H1 (cell line): ENCODE data around the gene TRDN. TPM values are rescaled to one million over a fixed set of nuclear protein-coding genes. Genes with fewer than 3 reads are reported as not detected.

Source experiments
- CTCF ChIA-PET: fragments of 300-600 bp; sonication (Branson Sonifier 250); formaldehyde crosslinking; loops from one replicate; lab custom pipeline; 2021; ENCODE audit not compliant: partially characterized antibody; lab: Charles Lee
- POLR2A ChIA-PET: fragments of 300-600 bp; sonication (Branson Sonifier 250); formaldehyde crosslinking; loops from one replicate; lab custom pipeline; 2021; ENCODE audit warnings: inconsistent platforms; ENCODE audit not compliant: partially characterized antibody; lab: Charles Lee
- DNase-seq, 2 experiments: peaks; one replicate each; pipeline versions ENCODE4 v3.0.0 to v3.0.0-alpha.2; 2010 to 2022; ENCODE audit warnings: low spot score in 2 of 2, low read depth in 1 of 2, mixed read lengths in 1 of 2
- FAIRE-seq: peaks from 2 replicates; lab custom pipeline; 2011; peaks lifted over from hg19 to GRCh38; lab: Jason Lieb, UNC
- H2AFZ ChIP-seq: 2 replicates; pipeline ENCODE4 v1.8.1; 2012; ENCODE audit warnings: low read length, inconsistent platforms
- H2AK5ac ChIP-seq: 2 replicates; pipeline ENCODE4 v1.6.1; 2013; ENCODE audit warnings: low read depth, low read length
- H2BK120ac ChIP-seq: replicated peaks from 2 replicates; pipeline ENCODE3; 2013; ENCODE audit warnings: low read depth, low read length, inconsistent platforms
- H2BK12ac ChIP-seq: 2 replicates; pipeline ENCODE4 v1.6.1; 2013; ENCODE audit warnings: low read depth, low read length
- H2BK15ac ChIP-seq: 2 replicates; pipeline ENCODE4 v1.6.1; 2013; ENCODE audit warnings: low read length
- H2BK20ac ChIP-seq: 2 replicates; pipeline ENCODE4 v1.6.1; 2013; ENCODE audit warnings: low read length
- H2BK5ac ChIP-seq: 2 replicates; pipeline ENCODE4 v1.6.1; 2013; ENCODE audit warnings: low read depth, low read length
- H3K14ac ChIP-seq: 2 replicates; pipeline ENCODE4 v1.6.1; 2013; ENCODE audit warnings: inconsistent platforms; ENCODE audit not compliant: insufficient read length
- H3K18ac ChIP-seq: 2 replicates; pipeline ENCODE4 v1.6.1; 2013; ENCODE audit warnings: low read length; ENCODE audit errors: extremely low read depth
- H3K23ac ChIP-seq: 2 replicates; pipeline ENCODE4 v1.6.1; 2013; ENCODE audit warnings: inconsistent platforms; ENCODE audit not compliant: insufficient read length
- H3K23me2 ChIP-seq: 2 replicates; pipeline ENCODE4 v1.6.1; 2013; ENCODE audit warnings: low read depth, low read length
- H3K27ac ChIP-seq: 2 replicates; pipeline ENCODE4 v1.6.1; 2011; ENCODE audit warnings: low read depth, low read length, inconsistent platforms
- H3K27me3 ChIP-seq, 4 experiments: replicated peaks in 1 of 4; 1 replicate in 1 of 4; 2 replicates in 3 of 4; pipeline versions ENCODE4 v1.6.1 to v1.8.1; 2011 to 2013; ENCODE audit warnings: low read length in 3 of 4, mild to moderate bottlenecking in 3 of 4, inconsistent platforms in 2 of 4, mixed read lengths in 2 of 4, moderate library complexity in 1 of 4; ENCODE audit not compliant: control insufficient read depth in 3 of 4, insufficient read depth in 3 of 4; ENCODE audit errors: extremely low read depth in 1 of 4
- H3K36me3 ChIP-seq, 4 experiments: 2 replicates each; pipeline versions ENCODE4 v1.6.1 to v1.8.1; 2011 to 2013; ENCODE audit warnings: mild to moderate bottlenecking in 4 of 4, low read length in 3 of 4, moderate library complexity in 2 of 4, control low read depth in 1 of 4, inconsistent platforms in 1 of 4; ENCODE audit not compliant: insufficient read depth in 4 of 4, control insufficient read depth in 2 of 4
- H3K4ac ChIP-seq: replicated peaks from 2 replicates; pipeline ENCODE3; 2013; ENCODE audit warnings: low read length, low read depth, mixed read lengths, inconsistent platforms; ENCODE audit not compliant: insufficient read length
- H3K4me1 ChIP-seq, 4 experiments: replicated peaks in 1 of 4; 1 replicate in 1 of 4; 2 replicates in 3 of 4; pipeline versions ENCODE4 v1.6.1 to v1.8.1; 2011 to 2013; ENCODE audit warnings: low read length in 3 of 4, inconsistent platforms in 2 of 4, mixed read lengths in 1 of 4; ENCODE audit not compliant: insufficient read depth in 4 of 4, control insufficient read depth in 3 of 4
- H3K4me2 ChIP-seq, 2 experiments: 2 replicates each; pipeline versions ENCODE4 v1.6.1 to v1.8.1; 2011 to 2013; ENCODE audit warnings: low read depth in 2 of 2, low read length in 2 of 2, control low read depth in 1 of 2, inconsistent platforms in 1 of 2, mild to moderate bottlenecking in 1 of 2; ENCODE audit not compliant: insufficient read depth in 1 of 2
- H3K4me3 ChIP-seq, 4 experiments: fragments of 200-600, 300-600 bp in 1 of 4; sonication (generic), shearing (Covaris generic), sonication (Bioruptor Twin) in 1 of 4; 2 replicates each; pipeline versions ENCODE4 v1.5.1 to v1.8.1; 2011 to 2016; ENCODE audit warnings: low read length in 4 of 4, low read depth in 3 of 4, control low read depth in 2 of 4, inconsistent platforms in 2 of 4, mild to moderate bottlenecking in 2 of 4, mixed read lengths in 1 of 4, moderate library complexity in 1 of 4; ENCODE audit not compliant: insufficient read depth in 2 of 4; ENCODE audit errors: extremely low read depth in 1 of 4
- H3K56ac ChIP-seq: replicated peaks from 2 replicates; pipeline ENCODE3; 2013; ENCODE audit warnings: low read depth, mild to moderate bottlenecking, mixed read lengths, low read length, inconsistent platforms; ENCODE audit not compliant: insufficient read length
- H3K79me1 ChIP-seq: 2 replicates; pipeline ENCODE4 v1.6.1; 2013; ENCODE audit warnings: low read depth, low read length, control low read depth
- H3K79me2 ChIP-seq, 2 experiments: 2 replicates each; pipeline versions ENCODE4 v1.6.1 to v1.8.1; 2012 to 2013; ENCODE audit warnings: low read length in 2 of 2, mild to moderate bottlenecking in 2 of 2, inconsistent platforms in 1 of 2; ENCODE audit not compliant: insufficient read depth in 2 of 2, control insufficient read depth in 1 of 2
- H3K9ac ChIP-seq, 4 experiments: replicated peaks in 1 of 4; 1 replicate in 1 of 4; 2 replicates in 3 of 4; pipeline versions ENCODE4 v1.6.1 to v1.8.1; 2011 to 2013; ENCODE audit warnings: low read depth in 3 of 4, low read length in 3 of 4, control low read depth in 2 of 4, mild to moderate bottlenecking in 2 of 4, moderate library complexity in 2 of 4, inconsistent platforms in 1 of 4; ENCODE audit errors: extremely low read depth in 1 of 4
- H3K9me3 ChIP-seq, 2 experiments: 2 replicates each; pipeline versions ENCODE4 v1.6.1 to v1.8.1; 2012 to 2013; ENCODE audit warnings: mild to moderate bottlenecking in 2 of 2, moderate library complexity in 2 of 2, control low read depth in 1 of 2, inconsistent platforms in 1 of 2, low read depth in 1 of 2, low read length in 1 of 2, mixed read lengths in 1 of 2; ENCODE audit not compliant: insufficient read depth in 2 of 2
- H4K20me1 ChIP-seq, 2 experiments: replicated peaks in 1 of 2; 2 replicates each; pipeline versions ENCODE3 to v1.8.1; 2011 to 2013; ENCODE audit warnings: inconsistent platforms in 2 of 2, low read length in 2 of 2, mild to moderate bottlenecking in 1 of 2; ENCODE audit not compliant: insufficient read depth in 2 of 2, control insufficient read depth in 1 of 2
- H4K5ac ChIP-seq: 2 replicates; pipeline ENCODE4 v1.6.1; 2013; ENCODE audit warnings: low read length, low read depth, mixed read lengths, inconsistent platforms; ENCODE audit not compliant: insufficient read length
- H4K8ac ChIP-seq: 2 replicates; pipeline ENCODE4 v1.8.0; 2013; ENCODE audit warnings: mild to moderate bottlenecking, moderate library complexity, low read length, inconsistent platforms; ENCODE audit not compliant: insufficient read depth; ENCODE audit errors: extremely low read depth
- H4K91ac ChIP-seq: replicated peaks from 2 replicates; pipeline ENCODE3; 2013; ENCODE audit warnings: low read length, mixed read lengths, inconsistent platforms; ENCODE audit not compliant: insufficient read length
- ATF3 ChIP-seq: IDR thresholded peaks from 2 replicates; pipeline ENCODE4 v1.6.1; 2011; ENCODE audit warnings: low read depth, mild to moderate bottlenecking, low read length; ENCODE audit not compliant: insufficient read depth
- CBX8 ChIP-seq: fragments of 300-800, 300-1000 bp; sonication (generic); IDR thresholded peaks from 2 replicates; pipeline ENCODE4 v1.7.1; 2016; ENCODE audit warnings: low read depth, low read length, borderline replicate concordance
- CTBP2 ChIP-seq: IDR thresholded peaks from 2 replicates; pipeline ENCODE4 v1.7.0; 2011; ENCODE audit warnings: borderline replicate concordance, mild to moderate bottlenecking, moderate library complexity, mixed read lengths, low read length; ENCODE audit not compliant: insufficient read depth, insufficient read length
- EP300 ChIP-seq, 2 experiments: IDR thresholded peaks; 1 replicate in 1 of 2; 2 replicates in 1 of 2; pipeline ENCODE4 v1.6.1; 2011 to 2012; ENCODE audit warnings: low read depth in 2 of 2, low read length in 2 of 2, mild to moderate bottlenecking in 2 of 2, borderline replicate concordance in 1 of 2, inconsistent platforms in 1 of 2, moderate library complexity in 1 of 2
- MAFK ChIP-seq: IDR thresholded peaks from 2 replicates; pipeline ENCODE4 v1.6.1; 2012; ENCODE audit warnings: low read depth, mild to moderate bottlenecking, improper control_type of control experiment, low read length
- POU5F1 ChIP-seq: IDR thresholded peaks from 2 replicates; pipeline ENCODE4 v1.6.1; 2011; ENCODE audit warnings: low read depth, mild to moderate bottlenecking, low read length, moderate library complexity
- SAP30 ChIP-seq: fragments of 300-600 bp; sonication (generic); IDR thresholded peaks from 2 replicates; pipeline ENCODE4 v1.7.1; 2012; ENCODE audit warnings: low read length, moderate library complexity, mild to moderate bottlenecking, inconsistent platforms; ENCODE audit not compliant: insufficient read depth, insufficient replicate concordance
- SIRT6 ChIP-seq: IDR thresholded peaks from one replicate; pipeline ENCODE4 v1.7.1; 2012; ENCODE audit warnings: low read length, inconsistent platforms
- TBP ChIP-seq: IDR thresholded peaks from 2 replicates; pipeline ENCODE4 v1.6.1; 2011; ENCODE audit warnings: low read depth, low read length, improper control_type of control experiment
- TCF12 ChIP-seq: IDR thresholded peaks from 2 replicates; pipeline ENCODE4 v1.6.1; 2011; ENCODE audit warnings: low read depth, mild to moderate bottlenecking, low read length
- TEAD4 ChIP-seq: IDR thresholded peaks from 2 replicates; pipeline ENCODE4 v1.6.1; 2012; ENCODE audit warnings: low read depth, low read length, inconsistent platforms, mixed read lengths
- ZNF274 ChIP-seq: IDR thresholded peaks from 2 replicates; pipeline ENCODE4 v1.7.0; 2012; ENCODE audit warnings: low read length, borderline replicate concordance; ENCODE audit errors: extremely low read depth
- polyA plus RNA-seq, 7 experiments: library from polyadenylated mRNA; depleted of rRNA in 3 of 7; stranded (reverse) in 5 of 7; unstranded in 2 of 7; fragments of >200 nt in 5 of 7; fragments of 200-250 nt in 2 of 7; gene quantifications; 1 replicate in 5 of 7; 2 replicates in 1 of 7; 4 replicates in 1 of 7; pipeline versions ENCODE4 v1.2.1 to v1.2.3, GENCODE V29; 2011 to 2013; ENCODE audit warnings: missing spikeins in 2 of 7, mixed read lengths in 2 of 7
- total RNA-seq: library from RNA; stranded (reverse); fragmentation: NEBNext Ultra II Directional; extraction: Animal tissue kit (Norgen Biotek cat#: 25700); gene quantifications from 2 replicates; pipeline ENCODE4 v1.2.1, GENCODE V29; 2021

TRDN gene
- total and polyA plus RNA-seq, 2 of the 8 experiments (the other 6 are each of a cell fraction or from before 2014, with no cell fraction given), result 1.6 to 41.6 TPM

GRCh38 chr6:123547216-123547978 is 89.4 kb downstream of the TRDN start:
- no peak overlapping the region for H3K4ac ChIP-seq
- H2AK5ac ChIP-seq, result no peak overlapping the region
- H3K9me3 ChIP-seq, result no peaks in the 10 kb centered on the region
- H3K4me2 ChIP-seq, result no peak overlapping the region
- no peak overlapping the region for H3K56ac ChIP-seq
- no peak overlapping the region for H4K91ac ChIP-seq
- H3K4me3 ChIP-seq, result no peak overlapping the region
- H4K20me1 ChIP-seq, result no peaks in the 10 kb centered on the region
- ChIA-PET POLR2A (no interaction called here), CTCF (no interaction called here)
- H2BK20ac ChIP-seq, result no peak overlapping the region
- no peak overlapping the region for H2BK5ac ChIP-seq
- no peaks in the 10 kb centered on the region for H3K4me1 ChIP-seq
- H4K5ac ChIP-seq, result no peak overlapping the region
- no peaks in the 10 kb centered on the region for H3K79me1 ChIP-seq
- DNase-seq, result no peak
- H2BK120ac ChIP-seq, result no peak overlapping the region
- H3K14ac ChIP-seq, result no peak overlapping the region
- peaks cover 0 to 6% (median 0%) of the 10 kb centered on the region in 4 experiments; a peak in 2 of 8 replicates for H3K36me3 ChIP-seq
- H2BK12ac ChIP-seq, result no peak overlapping the region
- H3K27ac ChIP-seq, result no peak overlapping the region
- no peak overlapping the region for H4K8ac ChIP-seq
- no peaks in the 10 kb centered on the region for H3K27me3 ChIP-seq
- H3K18ac ChIP-seq, result no peak overlapping the region
- H3K79me2 ChIP-seq, result no peaks in the 10 kb centered on the region
- no peaks in the 10 kb centered on the region; the same call in 1 of the 2 replicates for H3K23me2 ChIP-seq
- no peak overlapping the region for H3K23ac ChIP-seq
- no peak overlapping the region for H2BK15ac ChIP-seq
- H2AFZ ChIP-seq, result no peak overlapping the region
- H3K9ac ChIP-seq, result no peak overlapping the region
- no peak for FAIRE-seq
- TF ChIP-seq CTBP2, result no peak
- TF ChIP-seq MAFK, result no peak
- TF ChIP-seq ZNF274, result no peak
- TF ChIP-seq POU5F1, result no peak
- no peak for TF ChIP-seq ATF3
- no peak for TF ChIP-seq TEAD4
- TF ChIP-seq EP300 (IDR thresholded peaks at IDR 0.05; ENCODE audit: borderline replicate concordance in 1 of 2, low read depth in 2 of 2, low read length in 2 of 2), result no peak
- TF ChIP-seq SIRT6, result no peak
- TF ChIP-seq CBX8, result no peak
- TF ChIP-seq TBP, result no peak
- no peak for TF ChIP-seq TCF12
- TF ChIP-seq SAP30, result no peak
